WI38 (cell line): ENCODE measurements around the gene RPUSD4.

Experiments
- H3K4me3 ChIP-seq: 2 replicates; pipeline ENCODE4 v1.5.1; 2011; ENCODE audit warnings: low read depth, mild to moderate bottlenecking, control low read depth, low read length
- TF ChIP-seq, protein P1 (sequence below): IDR thresholded peaks from 2 replicates; pipeline ENCODE4 v1.5.1; 2012; ENCODE audit warnings: low read depth, mild to moderate bottlenecking, control low read depth, low read length

Gene RPUSD4

DNA sequence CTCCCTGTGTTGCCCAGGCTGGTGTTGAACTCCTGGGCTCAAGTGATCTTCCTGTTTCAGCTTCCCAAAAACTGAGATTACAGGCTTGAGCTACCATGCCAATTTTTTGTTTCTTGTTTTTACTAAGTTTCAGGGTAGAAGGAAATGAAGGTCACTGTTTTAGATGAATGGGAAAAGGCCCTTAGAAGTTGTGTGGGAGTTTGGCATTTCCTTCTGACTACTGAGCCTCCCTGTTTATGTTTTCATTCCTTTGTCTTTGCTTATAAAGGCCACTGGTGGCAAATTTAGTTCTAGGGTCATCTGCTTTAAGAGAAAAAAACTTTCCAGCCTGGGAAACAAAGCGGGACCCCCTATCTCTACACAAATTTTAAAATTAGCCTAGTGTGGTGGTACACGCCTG is 35.2 kb upstream of the RPUSD4 start:
- H3K4me3 ChIP-seq: no peak overlapping the region
- TF ChIP-seq, protein P1, sequence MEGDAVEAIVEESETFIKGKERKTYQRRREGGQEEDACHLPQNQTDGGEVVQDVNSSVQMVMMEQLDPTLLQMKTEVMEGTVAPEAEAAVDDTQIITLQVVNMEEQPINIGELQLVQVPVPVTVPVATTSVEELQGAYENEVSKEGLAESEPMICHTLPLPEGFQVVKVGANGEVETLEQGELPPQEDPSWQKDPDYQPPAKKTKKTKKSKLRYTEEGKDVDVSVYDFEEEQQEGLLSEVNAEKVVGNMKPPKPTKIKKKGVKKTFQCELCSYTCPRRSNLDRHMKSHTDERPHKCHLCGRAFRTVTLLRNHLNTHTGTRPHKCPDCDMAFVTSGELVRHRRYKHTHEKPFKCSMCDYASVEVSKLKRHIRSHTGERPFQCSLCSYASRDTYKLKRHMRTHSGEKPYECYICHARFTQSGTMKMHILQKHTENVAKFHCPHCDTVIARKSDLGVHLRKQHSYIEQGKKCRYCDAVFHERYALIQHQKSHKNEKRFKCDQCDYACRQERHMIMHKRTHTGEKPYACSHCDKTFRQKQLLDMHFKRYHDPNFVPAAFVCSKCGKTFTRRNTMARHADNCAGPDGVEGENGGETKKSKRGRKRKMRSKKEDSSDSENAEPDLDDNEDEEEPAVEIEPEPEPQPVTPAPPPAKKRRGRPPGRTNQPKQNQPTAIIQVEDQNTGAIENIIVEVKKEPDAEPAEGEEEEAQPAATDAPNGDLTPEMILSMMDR: no peak

DNA sequence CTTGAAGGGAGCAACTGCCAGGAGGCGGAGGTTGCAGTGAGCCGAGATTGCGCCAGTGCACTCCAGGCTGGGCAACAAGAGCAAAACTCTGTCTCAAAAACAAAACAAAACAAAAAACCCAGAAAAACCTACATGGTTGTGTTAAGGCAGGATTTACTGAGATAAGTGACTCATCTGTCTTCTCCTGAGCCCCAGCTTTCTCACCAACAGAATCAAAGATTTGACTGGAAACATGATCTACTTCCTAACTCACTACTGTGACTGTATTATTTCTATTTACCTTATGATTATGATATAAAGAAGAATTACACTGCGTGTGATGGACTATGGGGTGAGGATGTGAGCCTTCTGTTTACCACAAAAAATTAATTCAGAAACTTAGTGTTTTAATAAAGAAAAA is 21.9 kb upstream of the RPUSD4 start:
- TF ChIP-seq, protein P1: no peak

DNA sequence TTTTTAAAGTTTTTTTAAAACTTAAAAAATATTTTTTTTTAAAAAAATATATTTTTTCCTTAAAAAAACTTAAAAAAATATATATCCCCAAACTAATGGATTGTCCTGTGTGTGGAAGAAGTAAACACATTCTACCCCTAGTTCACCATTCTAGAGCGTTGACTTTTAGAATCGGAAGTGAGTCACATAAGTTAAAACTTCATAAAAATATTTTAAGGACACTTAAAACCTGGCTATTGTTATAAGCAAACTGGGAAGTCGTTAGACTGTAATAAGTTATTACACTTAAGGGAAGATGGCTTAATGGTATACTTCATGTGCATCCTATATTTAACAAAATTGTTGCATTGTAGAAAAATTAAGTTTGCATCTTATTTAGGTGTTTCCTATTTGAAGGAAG is 21.2 kb upstream of the RPUSD4 start:
- no peak overlapping the region for H3K4me3 ChIP-seq
- TF ChIP-seq, protein P1: no peak

More for the DNA sequence above, 21.9 kb upstream of the RPUSD4 start:
- H3K4me3 ChIP-seq: no peak overlapping the region

DNA sequence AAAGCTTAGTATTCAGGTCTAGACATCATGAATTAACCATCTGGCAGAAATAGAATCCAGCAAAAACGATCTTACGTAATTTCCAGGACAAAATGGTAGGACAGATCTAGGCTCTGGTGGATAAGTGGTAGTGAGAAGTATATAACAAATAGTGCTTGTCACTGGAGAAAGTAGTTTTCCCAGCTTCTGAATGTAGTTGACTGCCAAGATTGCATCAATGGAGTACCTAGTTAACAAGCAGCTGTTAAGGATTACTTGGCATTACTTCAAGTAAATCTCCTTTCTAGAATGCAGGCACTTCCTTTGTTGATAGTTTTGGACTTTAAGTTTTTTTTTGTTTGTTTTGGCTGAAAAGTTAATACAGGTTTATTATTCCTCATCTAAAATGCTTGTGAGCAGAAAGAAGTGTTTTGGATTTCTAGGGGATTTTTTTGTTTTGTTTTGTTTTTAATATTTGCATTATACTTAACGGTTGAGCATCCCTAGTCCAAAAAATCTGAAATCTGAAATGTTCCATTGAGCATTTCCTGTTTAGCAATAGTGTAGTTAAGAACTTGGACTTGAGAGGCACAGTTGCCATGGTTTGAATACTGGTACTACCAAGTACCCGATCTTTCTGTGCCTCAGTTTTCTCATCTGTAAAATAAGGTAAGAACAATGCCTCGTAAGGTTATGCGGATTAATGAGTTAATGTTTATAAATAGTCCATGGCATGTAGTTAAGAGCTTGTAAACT is 20.4 kb upstream of the RPUSD4 start:
- H3K4me3 ChIP-seq: no peak overlapping the region
- TF ChIP-seq, protein P1: no peak

DNA sequence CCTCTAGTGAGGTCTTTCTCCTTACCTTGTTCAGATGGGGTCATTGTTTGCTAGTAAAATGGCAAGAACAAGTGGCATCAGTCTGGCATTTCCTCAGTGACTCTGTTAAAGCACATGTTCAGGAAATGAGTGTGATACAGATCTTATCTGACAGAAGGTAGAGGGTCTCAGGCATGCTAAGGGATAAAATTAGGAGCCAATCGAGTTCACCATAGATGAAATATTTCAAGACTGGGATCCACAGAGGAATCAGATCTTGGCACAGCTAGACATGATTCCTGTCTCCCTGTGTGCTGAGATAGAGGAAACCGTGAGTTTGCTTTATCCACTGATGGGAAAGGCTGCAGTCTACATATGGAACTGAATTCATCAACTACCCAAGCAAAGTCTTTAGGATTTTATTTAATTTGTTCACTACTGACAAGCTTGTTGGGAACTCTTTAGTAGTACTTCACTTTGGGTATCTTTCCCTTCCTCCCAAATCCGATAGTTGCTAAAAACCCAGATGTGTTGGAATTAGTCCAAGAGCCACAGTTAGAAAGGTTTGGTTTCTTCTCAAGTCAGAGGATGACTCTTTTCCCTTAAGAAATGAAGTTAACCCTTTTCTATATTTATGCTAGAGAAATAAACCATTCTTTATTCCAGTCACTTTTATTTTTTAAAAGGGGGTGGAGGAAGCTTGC is 18.5 kb upstream of the RPUSD4 start:
- TF ChIP-seq, protein P1: no peak
- H3K4me3 ChIP-seq: no peak overlapping the region

DNA sequence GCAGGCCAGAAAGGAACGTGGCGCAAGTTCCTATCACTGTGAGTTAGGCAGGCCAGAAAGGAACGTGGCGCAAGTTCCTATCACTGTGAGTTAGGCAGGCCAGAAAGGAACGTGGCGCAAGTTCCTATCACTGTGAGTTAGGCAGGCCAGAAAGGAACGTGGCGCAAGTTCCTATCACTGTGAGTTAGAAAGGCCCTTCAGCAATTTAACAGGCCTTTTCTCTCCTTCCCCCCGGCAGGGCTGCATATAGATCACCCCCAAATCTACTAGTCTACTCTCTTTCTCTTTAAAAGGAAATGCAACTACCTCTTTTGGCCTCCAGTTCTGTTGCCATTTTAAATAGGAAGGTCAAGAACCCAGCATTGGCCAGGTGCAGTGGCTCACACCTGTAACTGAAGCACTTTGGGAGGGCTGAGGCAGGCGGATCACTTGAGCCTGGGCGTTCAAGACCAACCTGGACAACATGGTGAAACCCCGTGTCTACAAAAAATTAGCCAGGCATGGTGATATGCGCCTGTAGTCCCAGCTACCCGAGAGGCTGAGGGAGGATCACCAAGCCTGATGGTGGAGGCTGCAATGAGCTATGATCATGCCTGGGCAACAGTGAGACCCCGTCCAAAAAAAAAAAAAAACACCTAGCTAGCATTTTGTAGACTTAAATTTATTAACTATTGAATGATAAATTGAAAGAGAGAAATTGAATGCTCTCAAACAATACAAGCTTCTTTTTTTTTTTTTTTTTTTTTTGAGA is 15.1 kb upstream of the RPUSD4 start:
- H3K4me3 ChIP-seq: no peak overlapping the region
- TF ChIP-seq, protein P1: no peak

DNA sequence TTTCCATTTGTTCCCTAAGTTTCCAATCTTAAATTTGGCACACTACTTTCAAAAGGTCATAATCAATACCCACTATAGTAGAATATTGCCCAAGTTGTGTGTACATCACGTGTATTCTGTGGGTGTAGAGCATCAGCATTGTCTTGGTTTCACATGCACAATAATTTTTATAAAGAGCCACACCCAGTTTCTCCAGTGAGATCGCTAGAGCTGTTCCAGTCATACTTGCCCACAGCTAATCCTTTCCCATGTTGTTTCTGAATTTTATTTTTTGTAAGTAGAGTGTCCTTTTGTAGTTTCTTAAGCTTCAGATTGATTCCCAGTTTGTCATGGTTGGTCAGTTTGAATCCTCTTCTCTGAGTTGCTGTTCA is 13.8 kb upstream of the RPUSD4 start:
- TF ChIP-seq, protein P1: no peak
- no peak overlapping the region for H3K4me3 ChIP-seq
